ENCODE data around the gene CCDC138. TPM values are rescaled to one million over a fixed set of nuclear protein-coding genes. Genes with fewer than 3 reads are reported as not detected.

The CCDC138 gene
- total RNA-seq, 1 donor, result 9.1 TPM

DNA sequence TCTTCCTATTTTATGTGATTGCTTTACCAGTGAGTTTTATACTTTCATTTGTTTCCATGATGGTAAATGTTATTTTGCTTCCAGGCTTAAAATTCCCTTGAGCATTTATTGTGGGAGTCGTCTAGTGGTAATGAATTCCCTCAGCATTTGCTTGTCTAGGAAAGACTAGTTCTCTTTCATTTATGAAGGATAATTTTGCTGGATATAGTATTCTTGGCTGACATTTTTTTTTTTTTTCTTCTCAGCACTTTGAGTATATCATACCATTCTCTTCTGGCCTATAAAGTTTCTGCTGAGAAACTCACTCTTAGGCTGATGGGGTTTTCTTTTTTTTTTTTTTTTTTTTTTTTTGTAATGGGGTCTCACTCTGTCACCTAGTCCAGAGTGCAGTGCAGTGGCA lies 103.3 kb downstream of the CCDC138 start:
- no peak for DNase-seq (ENCODE audit: low read depth)
- no peak for TF ChIP-seq CTCF (IDR thresholded peaks at IDR 0.05; ENCODE audit: insufficient read depth, low read depth, low read length)

GRCh38 chr2:108893277-108893676 lies 106.7 kb downstream of the CCDC138 start:
- H3K4me3 ChIP-seq (ENCODE audit: low read depth, low read length), result no peak overlapping the region
- no peak for TF ChIP-seq CTCF (IDR thresholded peaks at IDR 0.05; ENCODE audit: insufficient read depth, low read depth, low read length)
- DNase-seq (ENCODE audit: low read depth), result no peak

More for the DNA sequence above, 103.3 kb downstream of the CCDC138 start:
- H3K4me3 ChIP-seq (ENCODE audit: low read depth, low read length), result no peak overlapping the region

DNA sequence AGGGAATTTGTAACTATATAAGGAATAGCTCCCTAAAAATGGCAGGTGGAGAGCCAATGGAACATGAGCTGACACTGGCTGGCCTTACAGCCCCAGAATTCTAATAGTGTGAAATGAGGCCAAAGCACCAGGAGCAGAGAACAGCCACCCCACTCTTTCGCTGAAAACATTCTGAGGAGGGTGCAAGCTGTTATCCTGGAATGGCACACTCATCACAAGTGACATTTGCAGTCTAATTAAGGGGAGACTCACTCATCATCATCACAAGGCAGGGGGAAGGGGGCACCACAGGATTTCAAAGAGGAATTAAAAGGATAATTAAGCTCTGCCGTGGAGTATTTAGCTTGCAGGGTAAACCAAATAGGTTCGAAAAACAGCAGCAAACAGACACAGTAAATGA lies 108.2 kb downstream of the CCDC138 start:
- no peak overlapping the region for H3K4me3 ChIP-seq (ENCODE audit: low read depth, low read length)
- no peak for TF ChIP-seq CTCF (IDR thresholded peaks at IDR 0.05; ENCODE audit: insufficient read depth, low read depth, low read length)
- no peak for DNase-seq (ENCODE audit: low read depth)

GRCh38 chr2:108895188-108895587 lies 108.6 kb downstream of the CCDC138 start:
- no peak for TF ChIP-seq CTCF (IDR thresholded peaks at IDR 0.05; ENCODE audit: insufficient read depth, low read depth, low read length)
- no peak for DNase-seq (ENCODE audit: low read depth)
- H3K4me3 ChIP-seq (ENCODE audit: low read depth, low read length), result no peak overlapping the region

DNA sequence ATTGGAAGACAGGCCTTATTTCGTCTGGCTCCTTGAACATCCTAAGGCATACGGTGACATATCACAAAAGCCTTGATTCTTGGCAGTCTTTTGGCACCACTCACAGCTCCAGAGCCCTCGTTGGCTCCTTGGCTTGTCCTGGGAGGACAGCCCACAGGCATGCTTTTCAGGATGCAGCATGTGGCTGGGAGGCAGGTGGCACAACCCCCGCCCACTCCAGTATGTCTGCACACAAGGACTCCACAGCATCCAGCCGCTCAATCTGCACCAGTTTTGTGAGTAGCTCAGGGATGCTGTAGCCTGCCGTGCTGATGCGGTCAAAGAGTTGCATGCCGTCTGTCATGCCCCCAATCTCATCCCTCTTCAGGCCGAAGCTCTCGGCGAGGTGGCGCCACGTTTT lies 110.2 kb downstream of the CCDC138 start:
- no peak overlapping the region for H3K4me3 ChIP-seq (ENCODE audit: low read depth, low read length)
- TF ChIP-seq CTCF (IDR thresholded peaks at IDR 0.05; ENCODE audit: insufficient read depth, low read depth, low read length), result no peak
- DNase-seq (ENCODE audit: low read depth), result no peak

DNA sequence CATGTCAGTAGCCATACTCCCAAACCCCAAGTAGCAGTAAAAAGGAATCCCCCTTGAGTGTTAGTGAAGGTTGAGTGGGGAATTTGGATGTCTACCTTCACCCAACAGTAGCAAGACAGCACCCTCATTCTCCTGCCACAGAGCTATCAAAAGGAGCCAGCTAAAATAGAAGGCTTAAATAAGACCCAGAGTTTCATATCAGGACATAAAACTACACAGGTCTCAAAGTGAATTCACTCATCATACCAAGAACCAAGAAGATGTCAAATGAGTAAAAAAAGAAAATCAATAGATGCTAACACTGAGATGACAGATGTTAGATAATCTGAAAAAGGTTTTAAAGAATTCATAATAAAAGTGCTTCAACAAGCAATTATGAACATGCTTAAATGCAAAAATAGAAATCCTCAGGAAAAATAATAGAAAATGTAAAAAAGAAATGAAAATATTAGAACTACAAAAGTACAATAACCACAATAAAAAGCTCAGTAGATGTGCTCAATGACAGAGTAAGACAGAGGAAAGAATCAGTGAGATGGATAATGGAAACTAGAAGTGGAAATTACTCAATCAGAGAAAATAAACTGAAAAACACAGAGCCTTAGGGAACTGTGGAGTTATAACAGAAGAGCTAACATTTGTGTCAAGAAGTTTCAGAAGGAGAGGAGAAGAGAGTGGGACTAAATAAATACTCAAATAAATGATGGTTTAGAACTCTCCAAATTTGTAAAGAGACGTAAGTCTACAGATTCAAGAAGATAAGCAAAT lies 111.9 kb downstream of the CCDC138 start:
- no peak overlapping the region for H3K4me3 ChIP-seq (ENCODE audit: low read depth, low read length)
- TF ChIP-seq CTCF (IDR thresholded peaks at IDR 0.05; ENCODE audit: insufficient read depth, low read depth, low read length), result no peak
- DNase-seq (ENCODE audit: low read depth), result no peak

DNA sequence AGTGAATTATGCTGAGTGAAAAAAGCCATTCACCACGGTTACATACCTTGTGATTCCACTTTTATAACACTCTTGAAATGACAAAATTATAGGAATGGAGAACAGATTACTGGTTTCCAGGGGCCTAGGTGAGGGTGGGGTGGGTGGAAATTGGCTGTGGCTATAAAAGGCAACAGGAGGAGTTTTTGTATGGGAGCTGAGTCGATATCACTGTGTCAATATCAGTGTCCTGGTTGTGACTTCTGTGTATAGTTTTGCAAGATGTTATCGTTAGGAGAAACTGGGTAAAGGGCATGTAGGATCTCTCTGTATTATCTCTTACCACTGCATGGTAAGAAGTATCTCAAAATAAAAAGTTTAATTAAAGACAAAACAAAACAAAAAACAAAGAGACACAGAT lies 118.1 kb downstream of the CCDC138 start:
- no peak overlapping the region for H3K4me3 ChIP-seq (ENCODE audit: low read depth, low read length)
- DNase-seq (ENCODE audit: low read depth), result no peak
- TF ChIP-seq CTCF (IDR thresholded peaks at IDR 0.05; ENCODE audit: insufficient read depth, low read depth, low read length), result no peak

Data from fibroblast of villous mesenchyme (primary cell).